ENCODE data around the gene WNT7B. TPM values are rescaled to one million over a fixed set of nuclear protein-coding genes. Genes with fewer than 3 reads are reported as not detected.

Gene WNT7B
- total and polyA plus RNA-seq, 7 donors = not detected

DNA sequence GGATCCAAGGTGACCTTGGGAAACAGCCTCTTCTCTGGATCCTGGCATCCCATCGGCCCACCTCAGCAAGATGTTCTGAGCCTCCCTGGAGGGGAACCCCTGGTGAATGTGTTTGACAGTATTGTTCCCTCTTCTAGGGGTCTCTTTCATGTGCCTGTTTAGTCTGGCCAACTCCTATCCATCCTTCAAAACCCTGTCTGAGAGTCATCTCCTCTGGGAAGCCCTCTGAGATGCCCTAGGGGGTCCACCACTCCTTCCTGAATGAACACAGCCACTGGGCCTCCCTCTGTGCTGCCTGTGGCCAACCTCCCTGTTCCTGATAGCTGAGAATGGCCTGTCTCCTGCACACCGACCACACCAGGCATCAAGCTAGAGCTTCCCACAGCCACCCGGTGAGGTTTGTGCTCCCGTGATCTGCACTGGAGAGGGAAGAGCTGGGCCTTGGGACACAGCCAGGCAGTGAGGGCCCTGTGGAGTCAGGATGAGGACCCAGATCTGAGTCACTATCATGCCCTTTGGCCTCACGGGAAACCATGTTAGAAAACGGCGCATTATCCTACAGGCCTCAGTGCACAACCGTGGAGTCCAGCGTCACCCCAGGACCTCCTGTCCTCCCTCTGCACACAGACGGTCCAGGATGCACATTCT is 8.8 kb downstream of the WNT7B start:
- Histone ChIP-seq H3K4me3 (no peak overlapping the region), H3K9me3 (no peaks in the 10 kb centered on the region), H3K27me3 (peaks cover 30 to 70% (median 59%) of the 10 kb centered on the region in 3 donors), H3K4me1 (peaks cover 0 to 24% (median 21%) of the 10 kb centered on the region in 4 donors), H3K36me3 (no peaks in the 10 kb centered on the region), H3K27ac (no peak overlapping the region)
- no peak for DNase-seq
- TF ChIP-seq POLR2AphosphoS5 (IDR thresholded peaks at IDR 0.05) = no peak
- TF ChIP-seq POLR2A (IDR thresholded peaks at IDR 0.05) = no peak
- TF ChIP-seq, protein P1, sequence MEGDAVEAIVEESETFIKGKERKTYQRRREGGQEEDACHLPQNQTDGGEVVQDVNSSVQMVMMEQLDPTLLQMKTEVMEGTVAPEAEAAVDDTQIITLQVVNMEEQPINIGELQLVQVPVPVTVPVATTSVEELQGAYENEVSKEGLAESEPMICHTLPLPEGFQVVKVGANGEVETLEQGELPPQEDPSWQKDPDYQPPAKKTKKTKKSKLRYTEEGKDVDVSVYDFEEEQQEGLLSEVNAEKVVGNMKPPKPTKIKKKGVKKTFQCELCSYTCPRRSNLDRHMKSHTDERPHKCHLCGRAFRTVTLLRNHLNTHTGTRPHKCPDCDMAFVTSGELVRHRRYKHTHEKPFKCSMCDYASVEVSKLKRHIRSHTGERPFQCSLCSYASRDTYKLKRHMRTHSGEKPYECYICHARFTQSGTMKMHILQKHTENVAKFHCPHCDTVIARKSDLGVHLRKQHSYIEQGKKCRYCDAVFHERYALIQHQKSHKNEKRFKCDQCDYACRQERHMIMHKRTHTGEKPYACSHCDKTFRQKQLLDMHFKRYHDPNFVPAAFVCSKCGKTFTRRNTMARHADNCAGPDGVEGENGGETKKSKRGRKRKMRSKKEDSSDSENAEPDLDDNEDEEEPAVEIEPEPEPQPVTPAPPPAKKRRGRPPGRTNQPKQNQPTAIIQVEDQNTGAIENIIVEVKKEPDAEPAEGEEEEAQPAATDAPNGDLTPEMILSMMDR (IDR thresholded peaks at IDR 0.05) = no peak
- TF ChIP-seq EP300 (IDR thresholded peaks at IDR 0.05) = no peak
- 86 to 94% methylated on average over 10 of the region's 10 CpGs for WGBS, 2 donors
- intact Hi-C loops (cut with DNase I) = no loop called here

DNA sequence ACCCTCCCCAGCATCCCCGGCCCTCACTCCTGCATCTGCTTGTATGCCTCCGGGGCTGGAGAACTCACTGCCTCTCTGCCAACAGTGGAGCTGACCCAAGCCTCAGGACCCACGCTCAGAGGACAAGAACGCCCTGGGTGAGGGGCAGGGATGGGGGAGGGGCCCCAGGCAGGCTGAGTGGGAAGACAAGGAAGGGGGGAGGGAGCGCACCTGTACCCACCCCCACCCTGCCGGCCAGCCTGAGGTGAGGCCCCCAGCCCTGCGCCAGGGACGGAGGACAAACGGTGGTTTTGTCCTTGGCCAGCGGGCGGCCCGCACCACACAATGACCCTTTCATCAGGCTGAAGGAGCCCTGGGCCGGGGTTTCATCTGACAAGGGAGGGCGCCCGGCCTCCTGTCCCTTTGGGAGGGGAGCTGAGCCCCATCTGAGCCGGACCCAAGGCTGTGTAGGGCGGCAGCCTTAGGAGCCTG is 10.0 kb downstream of the WNT7B start:
- WGBS, 2 donors = 34 to 60% methylated on average over 17 of the region's 17 CpGs
- Histone ChIP-seq H3K36me3 (no peaks in the 10 kb centered on the region), H3K4me3 (no peak overlapping the region), H3K27me3 (peaks cover 20 to 59% (median 47%) of the 10 kb centered on the region in 3 donors), H3K9me3 (no peaks in the 10 kb centered on the region), H3K4me1 (peaks cover 0 to 16% (median 15%) of the 10 kb centered on the region in 4 donors), H3K27ac (no peak overlapping the region)
- TF ChIP-seq, protein P1 (IDR thresholded peaks at IDR 0.05) = no peak
- TF ChIP-seq POLR2A (IDR thresholded peaks at IDR 0.05) (no peak), EP300 (IDR thresholded peaks at IDR 0.05) (no peak), POLR2AphosphoS5 (IDR thresholded peaks at IDR 0.05) (no peak)
- intact Hi-C loops (cut with DNase I) = no loop called here
- DNase-seq = no peak

DNA sequence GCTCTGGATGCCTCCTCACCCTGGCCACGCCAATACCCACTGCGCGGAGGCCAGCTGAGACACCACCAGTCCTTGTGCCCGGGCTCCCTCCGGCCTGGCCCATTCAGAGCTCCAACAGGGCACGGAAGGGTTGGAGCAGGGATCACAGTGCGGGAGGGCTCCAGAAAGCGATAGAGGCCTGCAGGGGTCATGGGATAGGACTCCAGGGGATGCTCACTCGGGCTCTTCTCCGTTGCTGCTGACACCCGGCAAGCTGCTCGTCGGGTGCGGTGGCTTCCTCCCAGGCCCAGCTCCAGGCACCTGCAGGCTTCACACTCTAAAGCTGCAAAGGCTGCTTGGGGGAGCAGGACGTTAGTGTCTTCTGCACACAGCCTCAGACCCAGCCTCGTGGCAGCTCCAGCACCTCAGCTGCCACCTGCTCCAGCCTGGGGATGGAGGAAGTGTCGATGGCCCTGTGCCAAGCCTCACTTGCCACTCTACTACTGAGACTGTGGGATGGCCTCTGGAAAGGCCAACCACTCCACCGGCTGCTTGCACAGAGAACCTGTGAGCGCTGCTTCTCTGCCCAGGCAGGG is 10.6 kb downstream of the WNT7B start:
- H3K4me1 ChIP-seq = peaks cover 0 to 11% (median 10%) of the 10 kb centered on the region in 4 donors
- H3K27ac ChIP-seq = no peak overlapping the region
- DNase-seq = no peak
- no peak overlapping the region for H3K4me3 ChIP-seq
- 46 to 47% methylated on average over 19 of the region's 19 CpGs for WGBS, 2 donors
- no peak for TF ChIP-seq EP300 (IDR thresholded peaks at IDR 0.05)
- TF ChIP-seq, protein P1 (IDR thresholded peaks at IDR 0.05) = no peak
- no peak for TF ChIP-seq POLR2AphosphoS5 (IDR thresholded peaks at IDR 0.05)
- TF ChIP-seq POLR2A (IDR thresholded peaks at IDR 0.05) = no peak
- intact Hi-C loops (cut with DNase I) = no loop called here
- no peaks in the 10 kb centered on the region for H3K9me3 ChIP-seq
- H3K27me3 ChIP-seq = peaks cover 15 to 56% (median 42%) of the 10 kb centered on the region in 3 donors
- no peaks in the 10 kb centered on the region for H3K36me3 ChIP-seq

DNA sequence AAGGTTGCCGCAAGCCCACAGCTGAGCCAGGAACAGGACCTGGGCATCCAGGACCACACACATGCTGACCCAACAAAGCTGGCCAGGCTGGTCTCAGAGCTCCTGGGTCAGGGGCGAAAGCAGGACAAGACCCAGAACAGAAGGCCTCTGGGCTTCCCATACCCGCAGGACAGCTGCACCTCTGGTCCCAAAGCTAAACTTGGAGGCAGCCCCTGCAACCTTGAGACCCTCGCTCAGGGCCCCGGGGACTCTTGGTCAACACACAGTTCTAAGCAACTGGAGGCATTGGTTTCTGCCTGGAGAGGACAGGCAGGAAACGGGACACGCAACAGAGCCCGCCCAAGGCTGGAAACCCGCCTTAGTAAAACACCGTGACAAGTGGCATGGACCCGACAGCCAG is 11.4 kb downstream of the WNT7B start:
- no peaks in the 10 kb centered on the region for H3K36me3 ChIP-seq
- intact Hi-C loops (cut with DNase I) = no loop called here

More for the DNA sequence above, 11.4 kb downstream of the WNT7B start:
- Histone ChIP-seq H3K9me3 (no peaks in the 10 kb centered on the region), H3K4me3 (no peak overlapping the region), H3K27ac (no peak overlapping the region), H3K27me3 (peaks cover 6 to 48% (median 34%) of the 10 kb centered on the region in 3 donors), H3K4me1 (peaks cover 0 to 2% (median 2%) of the 10 kb centered on the region in 4 donors)
- 77 to 85% methylated on average over 11 of the region's 11 CpGs for WGBS, 2 donors
- no peak for TF ChIP-seq EP300 (IDR thresholded peaks at IDR 0.05)
- no peak for TF ChIP-seq POLR2A (IDR thresholded peaks at IDR 0.05)
- TF ChIP-seq, protein P1 (IDR thresholded peaks at IDR 0.05) = no peak
- no peak for TF ChIP-seq POLR2AphosphoS5 (IDR thresholded peaks at IDR 0.05)
- no peak for DNase-seq
